GM23338 (cell line): ENCODE measurements around the gene DACT2. TPM values are rescaled to one million over a fixed set of nuclear protein-coding genes. Genes with fewer than 3 reads are reported as not detected.

Experiments
- ATAC-seq: fragments of 200-7000 bp; cut with Tn5 transposase; 3 replicates; pipeline ENCODE4 v1.9.1; 2020
- DNase-seq: peaks from one replicate; pipeline ENCODE4 v3.0.0-alpha.2; 2015; ENCODE audit warnings: low spot score
- H2AFZ ChIP-seq: fragments of 200-600 bp; sonication (generic); 2 replicates; pipeline ENCODE4 v1.8.0; 2016; ENCODE audit warnings: antibody characterized with exemption, mild to moderate bottlenecking, moderate library complexity
- H3F3A ChIP-seq: fragments of 200-600 bp; sonication (generic); replicated peaks from 2 replicates; pipeline ENCODE4 v1.8.0; 2017; ENCODE audit warnings: antibody characterized with exemption, mixed run types, low read depth
- H3K27ac ChIP-seq: fragments of 200-600 bp; sonication (generic); 2 replicates; pipeline ENCODE4 v1.6.1; 2016; ENCODE audit warnings: low read depth
- H3K27me3 ChIP-seq: fragments of 200-600 bp; sonication (generic); 2 replicates; pipeline ENCODE4 v1.8.0; 2016; ENCODE audit warnings: mild to moderate bottlenecking, mixed run types, moderate library complexity; ENCODE audit not compliant: insufficient read depth
- H3K36me3 ChIP-seq: fragments of 200-600 bp; sonication (generic); 2 replicates; pipeline ENCODE4 v1.8.0; 2016; ENCODE audit warnings: mild to moderate bottlenecking; ENCODE audit not compliant: insufficient read depth
- H3K4me1 ChIP-seq: fragments of 200-600 bp; sonication (generic); 2 replicates; pipeline ENCODE4 v1.8.0; 2016; ENCODE audit warnings: mild to moderate bottlenecking, moderate library complexity; ENCODE audit not compliant: insufficient read depth
- H3K4me2 ChIP-seq: fragments of 200-600 bp; sonication (generic); 2 replicates; pipeline ENCODE4 v1.7.1; 2017; ENCODE audit warnings: mixed run types
- H3K4me3 ChIP-seq: fragments of 200-600 bp; sonication (generic); 2 replicates; pipeline ENCODE4 v1.6.1; 2016; ENCODE audit warnings: mixed run types
- H3K79me2 ChIP-seq: fragments of 200-600 bp; sonication (generic); replicated peaks from 2 replicates; pipeline ENCODE4 v1.8.0; 2017; ENCODE audit warnings: mild to moderate bottlenecking; ENCODE audit not compliant: insufficient read depth
- H3K9me2 ChIP-seq: fragments of 200-600 bp; sonication (generic); 2 replicates; pipeline ENCODE4 v1.8.0; 2017; ENCODE audit not compliant: insufficient read depth
- H4K20me1 ChIP-seq: fragments of 200-600 bp; sonication (generic); replicated peaks from 2 replicates; pipeline ENCODE4 v1.8.0; 2017; ENCODE audit warnings: mild to moderate bottlenecking; ENCODE audit not compliant: insufficient read depth
- H3K27ac Mint-ChIP-seq: 2 replicates; pipeline ENCODE4 v1.8.0; 2020; ENCODE audit warnings: inconsistent platforms, mild to moderate bottlenecking, moderate library complexity, mixed read lengths
- H3K27me3 Mint-ChIP-seq: 3 replicates; pipeline ENCODE4 v1.8.0; 2022; ENCODE audit warnings: low read depth, mild to moderate bottlenecking, moderate library complexity, mixed read lengths, inconsistent platforms; ENCODE audit not compliant: insufficient read depth, poor library complexity
- H3K36me3 Mint-ChIP-seq: 3 replicates; pipeline ENCODE4 v1.8.0; 2021; ENCODE audit warnings: low read depth, mild to moderate bottlenecking, inconsistent platforms, moderate library complexity, mixed read lengths
- H3K4me1 Mint-ChIP-seq: 3 replicates; pipeline ENCODE4 v1.8.0; 2020; ENCODE audit warnings: mild to moderate bottlenecking, inconsistent platforms, mixed read lengths
- H3K4me3 Mint-ChIP-seq: 3 replicates; pipeline ENCODE4 v1.8.0; 2021; ENCODE audit warnings: moderate library complexity, mild to moderate bottlenecking, inconsistent platforms, mixed read lengths
- H3K9me3 Mint-ChIP-seq: 3 replicates; pipeline ENCODE4 v1.8.0; 2020; ENCODE audit warnings: moderate library complexity, mild to moderate bottlenecking, inconsistent platforms, mixed read lengths
- CTCF ChIP-seq, 2 experiments: fragments of 200-600 bp in 1 of 2; sonication (generic) in 1 of 2; conservative IDR thresholded peaks; 2 replicates each; pipeline versions ENCODE4 v1.5.1 to v1.6.1; 2016 to 2017; ENCODE audit warnings: antibody characterized with exemption in 2 of 2, low read depth in 2 of 2, mild to moderate bottlenecking in 2 of 2, moderate library complexity in 1 of 2
- ETS1 ChIP-seq: IDR thresholded peaks from 2 replicates; pipeline ENCODE4 v1.6.1; 2016; ENCODE audit warnings: antibody characterized with exemption
- EZH2 ChIP-seq: fragments of 200-600 bp; sonication (generic); IDR thresholded peaks from one replicate; pipeline ENCODE4 v1.8.0; 2017; ENCODE audit warnings: antibody characterized with exemption, mild to moderate bottlenecking, low read depth; ENCODE audit not compliant: unreplicated experiment
- EZH2phosphoT487 ChIP-seq: fragments of 200-600 bp; sonication (generic); IDR thresholded peaks from one replicate; pipeline ENCODE4 v1.8.1; 2018; ENCODE audit warnings: antibody characterized with exemption; ENCODE audit not compliant: unreplicated experiment
- NANOG ChIP-seq: IDR thresholded peaks from 2 replicates; pipeline ENCODE4 v1.6.1; 2016; ENCODE audit warnings: antibody characterized with exemption, borderline replicate concordance
- REST ChIP-seq: IDR thresholded peaks from one replicate; pipeline ENCODE4 v1.6.1; 2018; ENCODE audit warnings: antibody characterized with exemption; ENCODE audit not compliant: unreplicated experiment
- STAT1 ChIP-seq: IDR thresholded peaks from one replicate; pipeline ENCODE4 v1.6.1; 2016; ENCODE audit warnings: antibody characterized with exemption; ENCODE audit not compliant: unreplicated experiment
- ZNF114 ChIP-seq: fragments of 250-450 bp; sonication (Bioruptor Pico); IDR thresholded peaks from 2 replicates; pipeline ENCODE4 v1.5.0; 2020; ENCODE audit warnings: mild to moderate bottlenecking, moderate library complexity
- ZNF331 ChIP-seq: fragments of 250-450 bp; sonication (Bioruptor Pico); IDR thresholded peaks from 2 replicates; pipeline ENCODE4 v1.5.0; 2020; ENCODE audit warnings: low read depth, mild to moderate bottlenecking, moderate library complexity
- polyA plus RNA-seq: library from polyadenylated mRNA; unstranded; fragments of >200 nt; fragmentation: Nextera tagmentation; extraction: Ambion mirVana; gene quantifications from 2 replicates; pipeline ENCODE4 v1.2.1, GENCODE V29; 2016
- total RNA-seq: library from RNA; depleted of rRNA; stranded (reverse); fragments of >200 nt; shearing (Covaris generic); gene quantifications from 2 replicates; pipeline ENCODE4 v1.2.3, GENCODE V29; 2014

Gene DACT2
- total and polyA plus RNA-seq, 2 experiments from 2014 or later, result 1.8 to 10.6 TPM

- H3K27ac Mint-ChIP-seq, result no peak overlapping the region
- no peaks in the 10 kb centered on the region for H3F3A ChIP-seq
- H3K4me3 Mint-ChIP-seq, result no peak overlapping the region
- H3K27me3 Mint-ChIP-seq, result peaks cover 4% of the 10 kb centered on the region
- ATAC-seq, result no peak
- no peak overlapping the region for H3K4me2 ChIP-seq
- no peak for DNase-seq
- H3K4me1 Mint-ChIP-seq, result no peaks in the 10 kb centered on the region
- no peaks in the 10 kb centered on the region for H4K20me1 ChIP-seq
- H2AFZ ChIP-seq, result no peak overlapping the region
- no peaks in the 10 kb centered on the region for H3K9me2 ChIP-seq
- no peaks in the 10 kb centered on the region for H3K4me1 ChIP-seq
- H3K4me3 ChIP-seq, result no peak overlapping the region
- H3K27me3 ChIP-seq, result no peaks in the 10 kb centered on the region
- no peaks in the 10 kb centered on the region for H3K36me3 Mint-ChIP-seq
- no peaks in the 10 kb centered on the region for H3K79me2 ChIP-seq
- H3K36me3 ChIP-seq, result no peaks in the 10 kb centered on the region
- H3K9me3 Mint-ChIP-seq, result no peaks in the 10 kb centered on the region
- no peak for TF ChIP-seq REST
- TF ChIP-seq EZH2phosphoT487, result no peak
- no peak for TF ChIP-seq CTCF (conservative IDR thresholded peaks at IDR 0.05; ENCODE audit: low read depth in 2 of 2)
- no peak for TF ChIP-seq STAT1
- TF ChIP-seq EZH2, result no peak
- TF ChIP-seq ZNF114 (CRISPR knock-in tag), result no peak
- TF ChIP-seq ZNF331 (CRISPR knock-in tag), result no peak
- no peak for TF ChIP-seq ETS1
- no peak overlapping the region for H3K27ac ChIP-seq
Measured at GRCh38 chr6:168290095-168290494, 29.5 kb downstream of the DACT2 start.

- H4K20me1 ChIP-seq, result no peaks in the 10 kb centered on the region
- no peaks in the 10 kb centered on the region for H3K27me3 ChIP-seq
- no peak overlapping the region for H2AFZ ChIP-seq
- no peak overlapping the region; the same call in 1 of the 2 replicates for H3K27ac Mint-ChIP-seq
- H3K36me3 ChIP-seq, result no peaks in the 10 kb centered on the region
- DNase-seq (no peak), ATAC-seq (no peak)
- H3K4me1 Mint-ChIP-seq, result no peaks in the 10 kb centered on the region; the same call in 2 of the 3 replicates
- no peaks in the 10 kb centered on the region for H3K9me2 ChIP-seq
- no peaks in the 10 kb centered on the region; the same call in 2 of the 3 replicates for H3K9me3 Mint-ChIP-seq
- no peaks in the 10 kb centered on the region; the same call in 2 of the 3 replicates for H3K36me3 Mint-ChIP-seq
- peaks cover 4% of the 10 kb centered on the region for H3K27me3 Mint-ChIP-seq
- no peak overlapping the region for H3K4me3 Mint-ChIP-seq
- no peak overlapping the region for H3K4me2 ChIP-seq
- H3K4me1 ChIP-seq, result no peaks in the 10 kb centered on the region
- H3K27ac ChIP-seq, result no peak overlapping the region
- H3F3A ChIP-seq, result no peaks in the 10 kb centered on the region
- H3K4me3 ChIP-seq, result no peak overlapping the region
- no peaks in the 10 kb centered on the region for H3K79me2 ChIP-seq
- TF ChIP-seq ZNF331 (CRISPR knock-in tag) (no peak), NANOG (no peak), REST (no peak), EZH2phosphoT487 (no peak)
Measured at GRCh38 chr6:168289571-168289962, 30.0 kb downstream of the DACT2 start.
